H1 (cell line): Measurements from ENCODE around the gene MTFR1L. TPM values are rescaled to one million over a fixed set of nuclear protein-coding genes. Genes with fewer than 3 reads are reported as not detected.

ENCODE experiments used
- ATF2 ChIP-seq: IDR thresholded peaks from 2 replicates; pipeline ENCODE4 v1.6.1; 2012; ENCODE audit warnings: low read length, inconsistent platforms
- RXRA ChIP-seq: IDR thresholded peaks from 2 replicates; pipeline ENCODE4 v1.6.1; 2011; ENCODE audit warnings: low read depth, mild to moderate bottlenecking, low read length, moderate library complexity; ENCODE audit not compliant: insufficient read depth
- TAF1 ChIP-seq: IDR thresholded peaks from 2 replicates; pipeline ENCODE4 v1.6.1; 2011; ENCODE audit warnings: mild to moderate bottlenecking, low read depth, low read length
- ZNF274 ChIP-seq: IDR thresholded peaks from 2 replicates; pipeline ENCODE4 v1.7.0; 2012; ENCODE audit warnings: low read length, borderline replicate concordance; ENCODE audit errors: extremely low read depth
- polyA plus RNA-seq, 7 experiments: library from polyadenylated mRNA; depleted of rRNA in 3 of 7; stranded (reverse) in 5 of 7; unstranded in 2 of 7; fragments of >200 nt in 5 of 7; fragments of 200-250 nt in 2 of 7; gene quantifications; 1 replicate in 5 of 7; 2 replicates in 1 of 7; 4 replicates in 1 of 7; pipeline versions ENCODE4 v1.2.1 to v1.2.3, GENCODE V29; 2011 to 2013; ENCODE audit warnings: missing spikeins in 2 of 7, mixed read lengths in 2 of 7
- total RNA-seq: library from RNA; stranded (reverse); fragmentation: NEBNext Ultra II Directional; extraction: Animal tissue kit (Norgen Biotek cat#: 25700); gene quantifications from 2 replicates; pipeline ENCODE4 v1.2.1, GENCODE V29; 2021

MTFR1L gene
- total and polyA plus RNA-seq, 2 of the 8 experiments (the other 6 are each of a cell fraction or from before 2014, with no cell fraction given) = 20.8 to 23.1 TPM

GRCh38 chr1:25814549-25815087 lies 5.1 kb upstream of the MTFR1L start (continued):
- TF ChIP-seq RXRA = no peak
- TF ChIP-seq ZNF274 = no peak
- TF ChIP-seq ATF2 = no peak
- TF ChIP-seq TAF1 = no peak
